Kidney epithelial cell (primary cell): ENCODE results near the gene CBFA2T2. TPM values are rescaled to one million over a fixed set of nuclear protein-coding genes. Genes with fewer than 3 reads are reported as not detected.

Source experiments
- DNase-seq: peaks from one replicate; pipeline ENCODE4 v3.0.0-alpha.2; 2010; ENCODE audit warnings: low read depth
- H3K27me3 ChIP-seq: 2 replicates; pipeline ENCODE4 v1.6.0; 2011; ENCODE audit warnings: low read length; ENCODE audit not compliant: control insufficient read depth, insufficient read depth
- H3K36me3 ChIP-seq: 2 replicates; pipeline ENCODE4 v1.5.1; 2011; ENCODE audit warnings: low read length; ENCODE audit not compliant: control insufficient read depth, insufficient read depth
- H3K4me3 ChIP-seq: 2 replicates; pipeline ENCODE4 v1.5.1; 2011; ENCODE audit warnings: low read depth, mild to moderate bottlenecking, control low read depth, low read length
- CTCF ChIP-seq: IDR thresholded peaks from 2 replicates; pipeline ENCODE4 v1.5.1; 2011; ENCODE audit warnings: mild to moderate bottlenecking, moderate library complexity, low read length, control low read depth, inconsistent platforms; ENCODE audit not compliant: insufficient read depth, poor library complexity, severe bottlenecking
- total RNA-seq: library from RNA; depleted of rRNA; stranded (reverse); fragments of >200 nt; gene quantifications from 2 replicates; pipeline ENCODE4 v1.2.3, GENCODE V29; 2015

The CBFA2T2 gene
- total RNA-seq, 1 donor from 2014 or later = 13.4 TPM

GRCh38 chr20:33470457-33470856, 19.4 kb upstream of the CBFA2T2 start:
- no peak for TF ChIP-seq CTCF
- H3K4me3 ChIP-seq = no peak overlapping the region
- peaks cover 2% of the 10 kb centered on the region for H3K27me3 ChIP-seq
- H3K36me3 ChIP-seq = no peaks in the 10 kb centered on the region
- DNase-seq = no peak

- Histone ChIP-seq H3K27me3 (peaks cover 2% of the 10 kb centered on the region), H3K36me3 (no peaks in the 10 kb centered on the region), H3K4me3 (no peak overlapping the region)
- DNase-seq = no peak
- no peak for TF ChIP-seq CTCF
Observed at GRCh38 chr20:33470866-33471265, 19.0 kb upstream of the CBFA2T2 start.

- H3K27me3 ChIP-seq = peaks cover 4% of the 10 kb centered on the region
- TF ChIP-seq CTCF = no peak
- no peaks in the 10 kb centered on the region for H3K36me3 ChIP-seq
- DNase-seq = no peak
- no peak overlapping the region for H3K4me3 ChIP-seq
Observed at GRCh38 chr20:33472868-33473435, 16.9 kb upstream of the CBFA2T2 start.

- TF ChIP-seq CTCF = no peak
- no peak overlapping the region for H3K4me3 ChIP-seq
- no peak for DNase-seq
- no peaks in the 10 kb centered on the region for H3K36me3 ChIP-seq
- H3K27me3 ChIP-seq = peaks cover 4% of the 10 kb centered on the region
Observed at GRCh38 chr20:33474097-33474873, 15.6 kb upstream of the CBFA2T2 start.

- no peak overlapping the region for H3K4me3 ChIP-seq
- H3K27me3 ChIP-seq = peaks cover 4% of the 10 kb centered on the region
- no peak for TF ChIP-seq CTCF
- H3K36me3 ChIP-seq = no peaks in the 10 kb centered on the region
- no peak for DNase-seq
Observed at GRCh38 chr20:33474963-33475362, 14.9 kb upstream of the CBFA2T2 start.
